GM18867 (cell line): ENCODE data around the gene FLOT2.
A peak's percentile ranks its signal among the peaks of the same experiment; 100 is the strongest.
"Not testable (repeated sequence)": the region's sequence is repeated elsewhere in the genome, so short reads cannot be mapped to it uniquely, and the experiment has no call there.

Experiments used
- ATAC-seq: cut with Tn5 transposase; IDR thresholded peaks from one replicate; pipeline ENCODE4 v1.9.1; 2021; ENCODE audit warnings: mild to moderate bottlenecking, moderate library complexity; ENCODE audit not compliant: unreplicated experiment

FLOT2 gene

DNA sequence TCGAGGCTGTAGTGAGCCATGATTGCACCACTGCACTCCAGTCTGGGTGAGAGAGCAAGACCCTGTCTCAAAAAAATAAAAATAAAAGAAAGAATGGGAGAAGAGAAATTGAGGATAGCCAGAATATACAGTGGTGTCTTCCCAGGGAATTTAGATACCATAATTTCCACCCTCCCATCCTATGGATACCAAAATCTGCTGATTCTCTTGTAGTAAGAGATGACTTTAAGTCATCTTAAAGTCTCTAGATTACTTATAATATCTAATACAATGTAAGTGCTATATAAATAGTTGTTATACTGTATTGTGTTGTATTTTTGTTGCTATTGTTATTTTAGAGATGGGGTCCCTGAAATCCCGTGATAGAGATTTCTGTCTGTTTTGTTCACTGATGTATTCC, 44.2 kb downstream of the FLOT2 start:
- ATAC-seq, result no peak

DNA sequence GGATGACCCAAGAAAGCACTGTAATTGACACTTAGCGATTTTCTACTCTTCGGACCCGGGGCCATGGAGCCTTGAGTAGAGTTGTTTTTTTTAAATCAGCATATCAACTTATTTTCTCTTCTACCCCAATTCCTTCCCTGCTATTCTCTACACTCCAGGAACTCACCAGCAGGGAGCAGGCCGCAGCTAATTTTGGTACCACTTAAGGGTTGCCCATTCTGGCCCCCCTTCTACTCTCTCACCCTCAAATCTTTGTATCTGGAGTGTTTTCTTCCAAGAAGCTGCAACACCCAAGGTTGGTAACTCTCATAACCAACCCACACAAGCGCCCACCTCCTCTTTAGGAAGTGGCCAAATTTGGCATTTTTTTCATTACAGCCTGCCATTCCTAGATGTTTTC, 48.3 kb downstream of the FLOT2 start:
- no peak for ATAC-seq

DNA sequence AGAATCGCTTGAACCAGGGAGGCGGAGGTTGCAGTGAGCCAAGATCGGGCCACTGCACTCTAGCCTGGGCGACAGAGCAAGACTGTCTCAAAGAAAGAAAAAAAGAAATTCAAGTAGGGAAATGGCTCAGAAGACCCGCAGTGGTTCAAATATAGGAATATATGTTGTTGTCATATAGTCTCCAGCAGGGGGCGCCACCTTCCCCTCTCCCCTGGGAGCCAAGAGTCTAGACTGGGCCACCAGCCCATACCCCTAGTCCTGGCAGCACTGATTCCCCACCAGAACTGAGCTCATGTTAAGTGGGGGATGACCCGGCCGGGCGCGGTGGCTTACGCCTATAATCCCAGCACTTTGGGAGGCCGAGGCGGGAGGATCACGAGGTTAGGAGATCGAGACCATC, 48.9 kb downstream of the FLOT2 start:
- ATAC-seq, result not testable (repeated sequence)

DNA sequence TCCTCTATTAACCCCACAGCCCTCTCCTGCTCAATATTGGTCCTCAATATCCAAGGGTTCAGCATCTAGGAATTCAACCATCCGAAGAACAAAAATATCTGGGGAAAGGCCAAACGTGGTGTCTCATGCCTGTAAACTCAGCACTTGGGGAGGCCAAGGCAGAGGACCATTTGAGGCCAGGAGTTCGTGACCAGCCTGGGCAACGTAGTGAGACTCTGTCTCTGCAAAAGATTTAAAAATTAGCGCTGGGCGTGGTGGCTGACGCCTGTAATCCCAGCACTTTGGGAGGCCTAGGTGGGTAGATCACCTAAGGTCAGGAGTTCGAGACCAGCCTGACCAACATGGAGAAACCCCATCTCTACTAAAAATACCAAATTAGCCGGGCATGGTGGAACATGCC, 50.8 kb downstream of the FLOT2 start:
- ATAC-seq, result not testable (repeated sequence)

DNA sequence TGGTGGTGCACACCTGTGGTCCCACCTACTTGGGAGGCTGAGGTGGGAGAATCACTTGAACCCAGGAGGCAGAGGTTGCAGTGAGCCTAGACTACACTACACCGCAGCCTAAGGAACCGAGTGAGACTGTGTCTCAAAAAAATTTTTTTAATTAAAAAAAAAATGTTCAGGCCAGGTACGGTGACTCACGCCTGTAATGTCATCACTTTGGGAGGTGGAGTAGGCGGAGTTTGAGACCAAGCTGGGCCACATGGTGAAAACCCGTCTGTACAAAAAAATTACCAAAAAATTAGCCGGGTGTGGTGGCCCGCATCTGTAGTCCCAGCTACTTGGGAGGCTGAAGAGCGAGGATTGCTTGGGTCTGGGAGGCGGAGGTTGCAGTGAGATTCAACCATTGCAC, 51.3 kb downstream of the FLOT2 start:
- ATAC-seq, result no peak

DNA sequence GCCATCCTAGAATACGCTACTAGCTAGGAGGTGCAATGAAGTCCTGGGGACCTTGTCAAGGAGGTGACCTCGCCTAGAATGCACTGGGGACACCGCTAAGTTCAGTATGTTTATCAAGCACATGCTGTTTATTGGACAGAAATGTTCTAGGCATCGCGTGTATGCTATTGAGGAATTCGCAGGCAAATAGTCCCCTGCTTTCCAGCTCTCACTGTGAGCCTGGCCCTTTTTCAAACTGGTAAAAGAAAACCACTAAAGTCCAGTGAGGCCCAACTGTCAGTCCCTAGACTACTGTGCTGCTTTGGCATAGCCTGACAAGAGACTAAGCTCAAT, 53.8 kb downstream of the FLOT2 start:
- no peak for ATAC-seq

DNA sequence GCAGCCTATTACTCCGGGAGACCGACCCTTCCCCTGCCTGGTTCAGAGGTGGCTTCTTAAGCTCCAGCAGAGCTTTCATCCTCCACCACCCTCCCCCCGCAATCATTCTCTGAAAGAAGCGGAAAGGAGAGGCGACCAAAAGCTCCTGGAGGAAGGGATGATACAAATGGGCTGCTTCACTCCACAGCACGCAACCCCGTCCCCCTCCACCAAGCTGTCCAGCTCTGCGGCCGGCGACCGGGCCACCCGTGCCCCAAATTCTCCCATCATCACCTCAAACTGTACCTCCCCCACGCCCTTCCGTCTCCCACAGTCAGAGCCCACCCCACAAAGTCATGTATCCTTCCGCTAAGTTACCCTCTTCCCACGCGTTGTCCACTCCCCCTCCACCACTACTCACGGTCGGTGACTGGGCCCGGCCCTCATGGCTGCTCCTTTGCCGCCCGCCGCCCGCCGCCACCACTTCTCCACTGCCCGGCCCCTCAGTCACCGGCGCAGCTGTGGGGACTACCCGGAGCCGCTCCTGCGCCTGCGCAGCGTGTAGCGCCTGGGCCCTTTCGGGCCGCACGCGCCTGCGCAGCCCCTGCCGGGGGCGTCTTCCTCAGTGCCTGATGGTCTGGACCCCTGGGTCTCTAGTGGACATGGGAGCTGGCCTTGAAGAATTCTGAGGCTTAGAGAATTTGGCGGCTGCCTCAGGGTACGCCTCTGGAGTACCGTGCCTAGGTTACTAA, 55.1 kb downstream of the FLOT2 start, which contains the start of gene FAM222B:
Gene FAM222B, minus strand, starts transcription at position 509 of the 731 bp plus-strand sequence. CDS start 76,123 bp downstream, outside the sequence.
- ATAC-seq, result peak; percentile 85

DNA sequence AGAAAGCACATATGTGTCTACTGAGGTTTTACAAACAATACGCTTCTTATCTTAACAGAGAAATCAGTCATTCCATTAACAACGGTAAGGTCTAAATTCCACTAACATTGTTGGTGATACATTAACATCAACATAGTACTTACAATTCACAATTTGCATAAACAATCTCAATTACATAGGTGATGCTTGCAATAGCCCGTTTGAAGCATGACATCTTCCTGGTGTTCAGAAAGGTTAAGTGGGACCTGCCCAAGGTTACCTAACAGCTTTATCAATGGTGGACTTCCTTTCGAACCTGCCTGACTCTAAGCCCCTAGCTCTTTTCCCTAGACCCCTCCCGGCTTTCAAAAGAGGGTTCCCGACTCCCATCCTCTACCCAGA, 55.6 kb downstream of the FLOT2 start:
- peak; percentile 22 for ATAC-seq

GRCh38 chr17:28839221-28839620, 58.3 kb downstream of the FLOT2 start:
- ATAC-seq, result no peak

- not testable (repeated sequence) for ATAC-seq
These were observed 61.0 kb downstream of the FLOT2 start for GRCh38 chr17:28836541-28836940.

GRCh38 chr17:28834420-28834819, 63.1 kb downstream of the FLOT2 start:
- ATAC-seq, result no peak
